Peyer's patch (tissue), 4 donors: ENCODE data around the gene TDRD7.

Experiments used
- POLR2A ChIP-seq, 2 donors: fragments of 450-650 bp; IDR thresholded peaks; one replicate each; pipeline ENCODE4 v1.5.1; 2017; ENCODE audit warnings: antibody characterized with exemption in 2 of 2, mild to moderate bottlenecking in 2 of 2, moderate library complexity in 2 of 2
- TF ChIP-seq, protein P1 (sequence below), 6 experiments: fragments of 450-650 bp in 4 of 6; fragments of 200-600 bp in 2 of 6; sonication (generic) in 1 of 6; IDR thresholded peaks; one replicate each; pipeline ENCODE4 v1.5.1; 2017 to 2019; ENCODE audit warnings: antibody characterized with exemption in 6 of 6, mild to moderate bottlenecking in 3 of 6, moderate library complexity in 1 of 6

DNA sequence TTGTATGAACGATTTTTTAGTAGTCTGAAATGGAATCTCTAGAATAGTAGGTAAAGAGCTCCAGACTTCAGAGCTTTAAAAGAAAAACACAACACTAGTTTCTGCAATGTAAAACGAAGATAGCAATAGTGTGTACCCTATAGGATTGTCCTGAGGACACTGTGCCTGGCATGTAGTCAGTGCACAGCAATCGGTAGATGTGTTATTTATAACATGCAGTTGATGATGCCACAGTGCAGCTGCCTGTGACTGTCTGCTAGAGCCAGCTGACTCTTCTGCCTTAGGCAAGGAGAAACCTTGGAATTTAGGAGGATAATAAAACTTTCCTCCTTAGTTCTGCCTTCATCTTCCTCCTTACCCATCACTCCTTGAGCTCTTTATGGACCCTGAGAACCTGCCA lies 61.8 kb downstream of the TDRD7 start:
- TF ChIP-seq, protein P1, sequence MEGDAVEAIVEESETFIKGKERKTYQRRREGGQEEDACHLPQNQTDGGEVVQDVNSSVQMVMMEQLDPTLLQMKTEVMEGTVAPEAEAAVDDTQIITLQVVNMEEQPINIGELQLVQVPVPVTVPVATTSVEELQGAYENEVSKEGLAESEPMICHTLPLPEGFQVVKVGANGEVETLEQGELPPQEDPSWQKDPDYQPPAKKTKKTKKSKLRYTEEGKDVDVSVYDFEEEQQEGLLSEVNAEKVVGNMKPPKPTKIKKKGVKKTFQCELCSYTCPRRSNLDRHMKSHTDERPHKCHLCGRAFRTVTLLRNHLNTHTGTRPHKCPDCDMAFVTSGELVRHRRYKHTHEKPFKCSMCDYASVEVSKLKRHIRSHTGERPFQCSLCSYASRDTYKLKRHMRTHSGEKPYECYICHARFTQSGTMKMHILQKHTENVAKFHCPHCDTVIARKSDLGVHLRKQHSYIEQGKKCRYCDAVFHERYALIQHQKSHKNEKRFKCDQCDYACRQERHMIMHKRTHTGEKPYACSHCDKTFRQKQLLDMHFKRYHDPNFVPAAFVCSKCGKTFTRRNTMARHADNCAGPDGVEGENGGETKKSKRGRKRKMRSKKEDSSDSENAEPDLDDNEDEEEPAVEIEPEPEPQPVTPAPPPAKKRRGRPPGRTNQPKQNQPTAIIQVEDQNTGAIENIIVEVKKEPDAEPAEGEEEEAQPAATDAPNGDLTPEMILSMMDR (IDR thresholded peaks at IDR 0.05), result no peak
- no peak for TF ChIP-seq POLR2A (IDR thresholded peaks at IDR 0.05)
